Cardiac muscle cell (in vitro differentiated cells and primary cell): ENCODE data around the gene ZBTB9. TPM values are rescaled to one million over a fixed set of nuclear protein-coding genes. Genes with fewer than 3 reads are reported as not detected.

Experiments
- DNase-seq, 2 donors: peaks; one replicate each; pipeline versions ENCODE4 v3.0.0 to v3.0.0-alpha.2; 2010 to 2017; ENCODE audit warnings: low read depth in 1 of 2, low spot score in 1 of 2
- H3K27ac ChIP-seq: fragments of 200-600 bp; sonication (generic); 2 replicates; pipeline ENCODE4 v1.5.1; 2016
- H3K27me3 ChIP-seq: fragments of 200-600 bp; sonication (generic); 2 replicates; pipeline ENCODE4 v1.6.0; 2016; ENCODE audit warnings: control low read depth
- H3K36me3 ChIP-seq: fragments of 200-600 bp; sonication (generic); 2 replicates; pipeline ENCODE4 v1.5.1; 2016; ENCODE audit warnings: control low read depth
- H3K4me1 ChIP-seq: fragments of 200-600 bp; sonication (generic); 2 replicates; pipeline ENCODE4 v1.8.1; 2017; ENCODE audit warnings: low read depth, mild to moderate bottlenecking, mixed run types
- H3K4me3 ChIP-seq: fragments of 200-600 bp; sonication (generic); 2 replicates; pipeline ENCODE4 v1.5.1; 2016; ENCODE audit warnings: mild to moderate bottlenecking
- H3K9me3 ChIP-seq: fragments of 200-600 bp; sonication (generic); 2 replicates; pipeline ENCODE4 v1.5.1; 2017; ENCODE audit warnings: low read depth, mild to moderate bottlenecking, control low read depth
- CTCF ChIP-seq: IDR thresholded peaks from 2 replicates; pipeline ENCODE4 v1.5.1; 2012; ENCODE audit warnings: low read depth, mild to moderate bottlenecking, low read length
- polyA plus RNA-seq: library from polyadenylated mRNA; unstranded; fragments of >200 nt; fragmentation: Nextera tagmentation; extraction: Ambion mirVana; gene quantifications from 2 replicates; pipeline ENCODE4 v1.2.1, GENCODE V29; 2016
- total RNA-seq: library from RNA; depleted of rRNA; stranded (reverse); fragments of >200 nt; gene quantifications from 2 replicates; pipeline ENCODE4 v1.2.3, GENCODE V29; 2016

The ZBTB9 gene
- total and polyA plus RNA-seq, 2 experiments from 2014 or later = 5.5 to 9.5 TPM

- H3K4me1 ChIP-seq = peaks cover 46% of the 10 kb centered on the region
- no peaks in the 10 kb centered on the region for H3K9me3 ChIP-seq
- peak; percentile 37 to 84 for DNase-seq
- no peak for TF ChIP-seq CTCF
- no peaks in the 10 kb centered on the region for H3K27me3 ChIP-seq
- peaks cover 35% of the 10 kb centered on the region for H3K36me3 ChIP-seq
- H3K27ac ChIP-seq = peak overlapping the region; percentile 98
- H3K4me3 ChIP-seq = peak overlapping the region; percentile 10
Observed at GRCh38 chr6:33433544-33434191, 20.7 kb upstream of the ZBTB9 start.

GRCh38 chr6:33434961-33435360 is 19.4 kb upstream of the ZBTB9 start:
- no peak overlapping the region for H3K4me3 ChIP-seq
- TF ChIP-seq CTCF = no peak
- peaks cover 40% of the 10 kb centered on the region for H3K4me1 ChIP-seq
- peaks cover 36% of the 10 kb centered on the region for H3K36me3 ChIP-seq
- H3K9me3 ChIP-seq = no peaks in the 10 kb centered on the region
- H3K27me3 ChIP-seq = no peaks in the 10 kb centered on the region
- DNase-seq = no peak
- H3K27ac ChIP-seq = no peak overlapping the region

GRCh38 chr6:33437666-33438065 is 16.7 kb upstream of the ZBTB9 start:
- Histone ChIP-seq H3K27me3 (no peaks in the 10 kb centered on the region), H3K4me3 (no peak overlapping the region), H3K27ac (no peak overlapping the region), H3K4me1 (peaks cover 19% of the 10 kb centered on the region), H3K36me3 (peaks cover 39% of the 10 kb centered on the region), H3K9me3 (no peaks in the 10 kb centered on the region)
- TF ChIP-seq CTCF = no peak
- DNase-seq = no peak

- no peak for DNase-seq
- H3K27ac ChIP-seq = no peak overlapping the region
- TF ChIP-seq CTCF = no peak
- H3K9me3 ChIP-seq = no peaks in the 10 kb centered on the region
- no peaks in the 10 kb centered on the region for H3K27me3 ChIP-seq
- H3K4me3 ChIP-seq = no peak overlapping the region
- peaks cover 49% of the 10 kb centered on the region for H3K36me3 ChIP-seq
- H3K4me1 ChIP-seq = peaks cover 5% of the 10 kb centered on the region
Observed at GRCh38 chr6:33438978-33439594, 15.3 kb upstream of the ZBTB9 start.

GRCh38 chr6:33439956-33440648 is 14.3 kb upstream of the ZBTB9 start:
- no peak for DNase-seq
- Histone ChIP-seq H3K36me3 (peaks cover 57% of the 10 kb centered on the region), H3K4me1 (no peaks in the 10 kb centered on the region), H3K27ac (no peak overlapping the region), H3K9me3 (no peaks in the 10 kb centered on the region), H3K4me3 (no peak overlapping the region), H3K27me3 (no peaks in the 10 kb centered on the region)
- TF ChIP-seq CTCF = no peak
